NCI-H2107 treated with DMSO at 0.1 percent for 48 hours (cell line): ENCODE data around the gene TRPM5.

Experiments
- DNase-seq: peaks from one replicate; lab custom pipeline; 2025; ENCODE audit not compliant: unreplicated experiment; lab: John Stamatoyannopoulos, UW

Gene TRPM5

GRCh38 chr11:2453436-2453835 lies 9.1 kb upstream of the TRPM5 start:
- no peak for DNase-seq

DNA sequence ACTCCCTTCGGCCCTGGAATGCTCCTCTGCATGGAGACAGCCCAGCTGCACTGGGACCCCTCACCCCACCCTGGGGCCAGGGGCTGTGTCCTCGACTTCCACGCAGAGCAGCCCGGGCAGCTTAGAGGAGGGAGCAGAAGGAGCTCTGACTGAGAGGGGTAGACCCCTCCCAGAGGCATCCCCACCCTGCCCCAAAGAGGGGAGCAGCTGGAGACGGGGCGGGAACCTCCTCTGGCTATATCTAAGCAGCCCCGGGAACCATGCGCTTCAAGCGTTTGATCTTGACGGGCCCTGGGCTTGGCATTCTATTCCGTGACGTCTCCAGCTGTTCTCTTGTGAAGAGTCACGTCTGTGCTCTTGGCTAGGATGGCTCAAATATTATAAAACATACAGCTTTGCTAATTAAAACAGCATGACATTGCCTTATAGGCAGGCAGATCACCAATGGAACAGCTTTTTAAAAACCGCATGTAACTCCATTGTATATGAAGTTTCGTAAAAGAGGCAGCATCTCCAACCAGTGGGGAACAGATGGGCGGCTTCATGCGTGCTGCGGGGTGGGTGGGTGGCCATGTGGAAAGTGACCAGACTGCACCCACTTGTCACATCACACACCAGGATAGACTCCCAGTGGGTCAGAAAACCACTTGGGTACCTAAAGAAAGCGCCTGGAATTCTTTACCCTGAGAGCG lies 8.2 kb upstream of the TRPM5 start:
- no peak for DNase-seq

GRCh38 chr11:2451916-2452315 lies 7.6 kb upstream of the TRPM5 start:
- DNase-seq = no peak

DNA sequence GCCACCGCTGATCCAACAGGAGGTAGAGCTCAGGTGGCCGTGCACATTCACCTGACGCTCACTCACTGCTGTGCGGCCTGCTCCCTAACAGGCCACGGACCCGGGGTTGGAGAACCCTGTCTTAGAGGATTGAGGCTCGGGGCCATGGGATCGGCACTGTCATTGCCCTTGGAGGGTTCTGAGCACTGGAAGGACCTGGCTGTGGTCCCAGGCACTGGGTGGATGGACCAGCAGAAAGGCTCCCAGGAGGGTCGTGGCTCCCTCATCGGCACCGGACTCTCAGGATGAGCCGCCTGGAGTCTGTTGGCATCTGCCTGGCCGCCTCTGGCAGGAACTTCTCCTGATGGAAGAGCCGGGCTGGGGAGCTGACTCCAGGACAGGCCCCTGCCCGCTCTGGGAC lies 7.0 kb upstream of the TRPM5 start:
- no peak for DNase-seq

GRCh38 chr11:2450321-2451041 lies 6.2 kb upstream of the TRPM5 start:
- DNase-seq = no peak

- no peak for DNase-seq
Observed at GRCh38 chr11:2449548-2450320, 5.4 kb upstream of the TRPM5 start.

DNA sequence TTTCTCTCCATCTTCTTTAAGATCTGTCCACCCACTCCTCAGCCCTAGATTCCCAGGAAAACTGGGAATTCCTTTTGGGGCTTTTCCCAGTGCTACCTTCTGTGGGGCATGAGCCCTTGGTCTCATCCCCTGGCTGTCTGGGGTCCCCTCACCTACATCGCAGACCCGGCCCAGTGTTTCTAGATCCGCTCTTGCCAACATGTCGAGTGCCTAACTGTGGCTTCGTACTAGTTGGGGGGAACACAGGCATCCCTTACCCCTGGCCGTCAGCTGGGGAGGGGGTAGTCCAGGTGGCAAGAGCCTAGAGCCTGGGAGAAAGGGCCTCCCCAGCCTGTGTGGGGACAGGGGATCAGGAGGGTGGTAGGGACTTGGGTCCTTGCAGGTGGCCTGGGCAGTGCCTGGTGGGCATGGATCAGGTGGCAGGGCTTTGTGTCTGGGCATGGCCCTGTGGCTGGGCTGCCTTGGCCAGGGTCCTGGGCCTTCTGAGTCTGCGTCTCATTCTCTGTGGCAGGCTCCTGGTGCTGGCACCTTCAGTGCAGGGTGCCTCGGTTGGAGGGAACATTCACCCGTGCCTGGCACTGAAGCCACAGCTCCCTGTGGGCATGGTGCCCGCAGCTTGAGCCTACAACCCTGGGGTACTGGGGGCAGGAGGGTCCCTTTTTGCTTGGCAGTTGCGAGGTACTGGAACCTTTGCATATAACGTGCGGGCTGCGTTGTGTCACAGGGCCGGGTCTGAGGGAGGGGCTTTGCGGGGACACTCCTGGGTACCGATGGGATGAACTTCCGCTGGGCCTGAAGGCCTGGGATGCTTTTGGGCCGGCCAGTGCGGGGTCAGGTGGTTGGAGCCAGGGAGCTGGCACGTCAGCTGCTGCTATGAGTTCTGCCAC lies 4.6 kb upstream of the TRPM5 start:
- no peak for DNase-seq

DNA sequence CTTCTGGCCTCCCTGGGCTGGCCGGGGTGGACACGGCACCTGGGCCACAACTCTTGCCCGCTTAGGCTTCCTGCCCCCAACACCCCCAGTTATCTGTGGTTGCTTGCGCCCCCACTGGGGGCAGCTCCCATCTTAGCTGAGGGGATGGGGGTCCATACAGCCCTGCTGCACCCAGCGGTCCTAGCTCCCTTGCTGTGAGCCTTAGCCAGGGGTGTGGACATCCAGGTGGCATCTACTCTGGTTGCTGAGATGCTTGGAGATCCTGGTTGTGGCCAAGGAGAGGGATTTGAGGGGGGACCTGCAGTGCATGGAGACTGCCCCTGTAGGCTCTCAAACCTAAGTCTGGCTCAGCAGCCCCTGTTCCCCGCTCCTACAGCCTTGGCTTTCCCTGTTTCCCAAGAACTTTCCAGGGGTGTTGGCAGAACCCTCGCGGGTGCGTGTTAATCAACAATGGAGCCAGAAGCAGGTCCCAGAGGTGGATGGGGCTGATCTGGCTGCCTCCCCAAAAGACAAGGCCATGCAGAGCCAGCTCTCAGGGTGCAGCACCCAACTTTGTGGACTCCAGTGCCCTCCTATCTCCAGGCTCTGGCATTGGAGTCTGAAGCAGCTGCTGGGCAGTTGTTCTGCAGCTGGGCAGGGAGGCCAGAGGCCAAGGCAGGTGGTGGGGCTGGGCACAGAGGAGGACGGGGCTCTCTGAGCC lies 3.8 kb upstream of the TRPM5 start:
- DNase-seq = no peak

DNA sequence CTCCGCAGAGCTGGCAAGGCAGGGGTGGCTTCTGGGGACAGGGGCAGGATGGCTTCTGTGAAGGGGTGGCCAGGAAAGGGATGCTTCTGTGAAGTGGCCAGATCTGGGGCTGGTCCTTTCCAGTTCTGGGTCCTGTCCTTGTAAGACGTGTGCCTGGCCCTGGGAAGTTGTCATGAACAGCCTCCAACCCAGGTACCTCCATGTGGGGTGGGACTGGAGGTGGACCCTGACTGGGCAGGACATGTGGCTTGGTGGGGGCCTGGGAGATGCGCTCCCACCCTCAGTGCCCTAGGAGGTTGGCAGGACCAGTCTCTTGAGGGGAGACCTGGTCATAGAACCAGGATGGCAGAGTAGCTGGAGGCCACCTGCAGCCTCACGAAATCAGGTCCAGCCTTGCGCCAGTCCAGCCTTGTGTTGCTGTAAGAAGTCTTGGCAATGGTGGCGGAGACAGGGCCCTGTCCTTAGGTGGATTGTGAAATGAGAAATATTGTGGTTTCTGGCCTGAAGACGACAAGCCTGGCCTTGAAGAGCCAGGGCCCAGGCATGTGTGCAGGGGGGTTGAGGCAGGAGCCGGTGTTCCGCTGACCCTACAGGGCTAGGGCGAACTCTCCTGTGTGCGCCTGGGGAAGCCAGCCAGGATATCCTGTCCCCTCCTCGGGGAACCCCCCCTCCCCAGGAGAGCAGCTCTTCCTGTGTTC lies 3.1 kb upstream of the TRPM5 start:
- no peak for DNase-seq

DNA sequence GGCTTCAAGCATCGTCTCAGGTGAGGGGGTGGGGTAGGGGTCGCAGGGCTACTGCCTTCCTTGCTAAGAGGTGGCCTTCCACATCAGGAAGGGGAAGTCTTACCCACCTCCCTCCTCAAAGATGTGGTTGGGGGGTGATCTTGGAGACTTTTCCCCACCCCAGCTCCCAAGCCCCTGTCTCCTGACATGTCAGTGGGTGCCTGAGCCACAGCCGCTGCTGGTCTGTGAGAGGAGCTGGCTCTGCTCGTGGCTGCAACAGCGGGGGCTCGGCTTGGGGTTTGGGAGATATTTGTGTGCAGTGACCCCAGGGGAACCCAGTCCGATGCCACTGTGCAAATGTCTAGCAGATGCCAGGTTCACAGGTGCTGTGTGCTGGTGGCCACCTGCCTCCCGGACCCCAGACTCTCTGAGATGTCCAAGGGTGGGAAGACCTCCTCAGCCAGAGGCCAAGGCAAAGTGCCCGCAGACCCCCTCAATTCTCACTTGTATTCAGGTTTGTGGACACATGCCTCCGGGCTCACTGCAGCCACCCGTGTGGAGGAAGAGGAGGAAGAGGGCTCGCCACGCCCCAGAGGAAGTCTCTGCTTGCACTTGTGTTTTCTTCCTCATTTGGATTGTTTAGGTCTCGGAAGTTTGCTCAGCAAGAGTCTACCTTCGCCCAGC lies 2.4 kb upstream of the TRPM5 start:
- DNase-seq = no peak

DNA sequence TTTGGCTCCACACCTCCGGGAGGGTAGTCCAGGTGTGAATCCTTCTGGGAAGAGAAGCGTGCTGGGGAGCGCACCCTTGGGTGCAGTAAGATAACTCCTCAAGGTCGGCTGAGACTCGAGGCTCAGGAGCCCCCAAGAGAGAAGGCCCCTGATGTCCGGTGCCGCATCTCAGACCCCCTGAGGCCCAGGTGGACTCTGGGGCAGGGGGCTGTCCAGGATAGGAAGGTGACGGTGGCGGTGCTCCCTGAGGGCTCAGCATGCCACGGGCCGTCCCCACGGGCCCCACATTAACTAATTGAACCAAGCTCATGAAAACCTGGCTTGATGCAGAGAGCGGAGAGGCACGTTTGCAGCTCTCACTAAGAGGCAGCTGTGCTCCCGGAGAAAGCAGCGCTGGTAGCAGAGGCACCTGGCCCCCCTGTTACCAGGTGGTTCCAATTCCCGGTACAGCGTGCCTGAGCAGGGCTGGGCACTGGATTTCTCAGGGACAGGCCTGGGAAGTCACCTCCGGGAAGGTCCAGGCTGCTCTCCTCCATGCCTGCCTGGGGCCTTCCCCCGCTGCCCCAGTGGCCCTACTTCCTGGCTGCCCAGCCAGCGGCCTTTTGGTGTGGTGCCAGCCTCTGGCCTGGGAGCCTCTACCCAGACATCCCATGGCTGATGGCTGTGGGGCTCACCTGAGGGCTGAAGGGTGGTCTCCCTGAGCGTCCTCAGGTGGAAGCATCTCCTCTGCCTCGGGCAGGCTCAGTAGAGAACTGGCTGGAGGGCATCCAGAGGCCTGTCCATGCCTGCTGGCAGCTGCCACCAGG lies 1.6 kb upstream of the TRPM5 start:
- no peak for DNase-seq

- no peak for DNase-seq
Observed at GRCh38 chr11:2444821-2445745, 769 bp upstream of the TRPM5 start, which contains the start of gene KCNQ1. KCNQ1 (plus strand) TSS chr11:2445008; CDS start chr11:2445099, 91 bp downstream.

- DNase-seq = no peak
Observed at GRCh38 chr11:2443406-2443805, 908 bp downstream of the TRPM5 start.

DNA sequence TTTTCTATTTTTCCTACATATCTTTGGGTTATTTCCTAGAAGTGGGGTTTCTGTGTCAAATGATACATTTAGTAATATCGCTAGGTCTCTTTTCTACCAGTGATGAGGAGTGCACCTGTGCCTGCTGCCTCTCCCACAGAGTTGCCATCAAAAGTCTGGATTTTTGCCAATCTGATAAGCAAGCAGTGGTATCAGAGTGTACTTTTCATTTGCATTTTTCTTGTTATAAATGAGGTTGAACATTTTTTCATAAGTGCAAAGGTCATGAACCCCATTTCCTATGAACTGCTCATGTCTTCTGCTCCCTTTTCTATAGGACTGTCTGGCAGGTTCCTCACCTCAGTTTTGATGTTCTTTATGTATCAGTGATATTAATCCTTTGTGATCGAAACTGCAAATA lies 1.7 kb downstream of the TRPM5 start:
- no peak for DNase-seq

DNA sequence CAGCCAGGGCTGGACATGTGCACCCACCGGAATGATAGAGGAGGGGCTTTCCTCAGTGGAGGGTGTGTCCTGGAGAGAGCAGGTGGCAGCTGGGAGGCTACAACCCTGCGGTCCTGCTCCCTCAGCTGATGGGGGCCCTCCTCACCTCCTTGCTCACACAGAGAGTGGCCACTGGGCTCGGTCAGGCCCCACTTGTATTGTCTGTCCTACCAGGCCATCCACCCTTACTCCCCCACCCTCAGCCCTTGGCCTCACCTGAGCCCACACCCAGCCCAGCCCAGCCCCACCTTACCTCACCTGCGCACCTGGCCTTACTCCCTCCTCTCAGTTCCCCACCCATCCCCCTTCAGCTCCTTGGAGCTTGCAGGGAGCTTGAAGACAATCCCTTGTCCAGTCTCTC lies 3.1 kb downstream of the TRPM5 start:
- DNase-seq = no peak

GRCh38 chr11:2440646-2441045 lies 3.7 kb downstream of the TRPM5 start:
- DNase-seq = no peak

GRCh38 chr11:2439820-2440219 lies 4.5 kb downstream of the TRPM5 start:
- no peak for DNase-seq
